HUES48 (cell line): ENCODE data around the gene ST6GALNAC5.

ENCODE experiments used
- H3K27ac ChIP-seq: one replicate; pipeline ENCODE4 v1.7.0; 2013; ENCODE audit warnings: low read depth, low read length, inconsistent platforms
- H3K27me3 ChIP-seq: 2 replicates; pipeline ENCODE4 v1.6.1; 2013; ENCODE audit warnings: mild to moderate bottlenecking, low read length; ENCODE audit not compliant: control insufficient read depth, insufficient read depth
- H3K36me3 ChIP-seq: 2 replicates; pipeline ENCODE4 v1.6.1; 2013; ENCODE audit warnings: low read length; ENCODE audit not compliant: control insufficient read depth, insufficient read depth
- H3K4me1 ChIP-seq: 2 replicates; pipeline ENCODE4 v1.6.1; 2013; ENCODE audit warnings: mild to moderate bottlenecking, low read length; ENCODE audit not compliant: control insufficient read depth, insufficient read depth
- H3K4me3 ChIP-seq: 2 replicates; pipeline ENCODE4 v1.5.1; 2013; ENCODE audit warnings: mild to moderate bottlenecking, low read depth, low read length
- H3K9ac ChIP-seq: 2 replicates; pipeline ENCODE4 v1.6.1; 2013; ENCODE audit warnings: mild to moderate bottlenecking, low read depth, low read length, moderate library complexity
- H3K9me3 ChIP-seq: 2 replicates; pipeline ENCODE4 v1.6.1; 2013; ENCODE audit warnings: low read length; ENCODE audit not compliant: control insufficient read depth, insufficient read depth

The ST6GALNAC5 gene

GRCh38 chr1:76840278-76840677 is 27.0 kb upstream of the ST6GALNAC5 start:
- Histone ChIP-seq H3K27ac (no peak overlapping the region), H3K36me3 (no peaks in the 10 kb centered on the region), H3K27me3 (no peaks in the 10 kb centered on the region), H3K4me3 (no peak overlapping the region), H3K9me3 (no peaks in the 10 kb centered on the region), H3K4me1 (peaks cover 14% of the 10 kb centered on the region; the same call in 1 of the 2 replicates), H3K9ac (no peak overlapping the region)

- Histone ChIP-seq H3K27me3 (no peaks in the 10 kb centered on the region), H3K9ac (no peak overlapping the region), H3K9me3 (no peaks in the 10 kb centered on the region), H3K4me3 (no peak overlapping the region), H3K27ac (no peak overlapping the region), H3K36me3 (no peaks in the 10 kb centered on the region), H3K4me1 (peaks cover 14% of the 10 kb centered on the region; the same call in 1 of the 2 replicates)
Observed at GRCh38 chr1:76841460-76841859, 25.8 kb upstream of the ST6GALNAC5 start.

GRCh38 chr1:76843821-76844464 is 23.3 kb upstream of the ST6GALNAC5 start:
- Histone ChIP-seq H3K4me1 (peaks cover 14% of the 10 kb centered on the region; the same call in 1 of the 2 replicates), H3K27ac (no peak overlapping the region), H3K4me3 (no peak overlapping the region)

GRCh38 chr1:76854255-76854654 is 13.0 kb upstream of the ST6GALNAC5 start:
- Histone ChIP-seq H3K27ac (no peak overlapping the region), H3K36me3 (no peaks in the 10 kb centered on the region), H3K4me1 (peaks cover 40% of the 10 kb centered on the region), H3K4me3 (no peak overlapping the region), H3K9ac (no peak overlapping the region), H3K27me3 (peaks cover 18% of the 10 kb centered on the region), H3K9me3 (no peaks in the 10 kb centered on the region)

More at GRCh38 chr1:76843821-76844464, 23.3 kb upstream of the ST6GALNAC5 start:
- Histone ChIP-seq H3K27me3 (no peaks in the 10 kb centered on the region), H3K36me3 (no peaks in the 10 kb centered on the region), H3K9ac (no peak overlapping the region), H3K9me3 (no peaks in the 10 kb centered on the region)

GRCh38 chr1:76856104-76856503 is 11.2 kb upstream of the ST6GALNAC5 start:
- H3K4me1 ChIP-seq: peaks cover 40% of the 10 kb centered on the region

DNA sequence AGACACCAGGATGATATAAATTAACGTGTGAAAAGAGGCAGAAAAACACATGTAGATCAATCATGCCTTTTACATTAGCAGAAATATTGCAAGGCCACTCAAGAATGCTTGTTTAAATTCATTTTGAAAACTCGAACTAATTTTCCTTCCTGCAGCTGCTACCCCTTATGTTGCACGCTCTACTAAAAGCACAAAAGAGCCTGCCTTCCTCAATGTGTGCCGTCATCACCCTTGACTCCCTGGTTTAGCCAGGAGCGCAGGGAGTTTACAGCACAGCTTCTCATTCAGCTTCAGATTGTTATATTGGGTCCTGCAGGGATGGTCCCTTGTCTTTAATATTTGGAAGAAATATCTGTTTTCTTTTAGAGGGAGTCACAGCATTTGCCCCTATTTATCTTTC is 10.1 kb upstream of the ST6GALNAC5 start:
- H3K4me3 ChIP-seq: no peak overlapping the region
- no peaks in the 10 kb centered on the region for H3K9me3 ChIP-seq
- H3K27ac ChIP-seq: no peak overlapping the region
- no peak overlapping the region for H3K9ac ChIP-seq
- H3K36me3 ChIP-seq: no peaks in the 10 kb centered on the region
- H3K27me3 ChIP-seq: peaks cover 18% of the 10 kb centered on the region
- peaks cover 40% of the 10 kb centered on the region for H3K4me1 ChIP-seq

More at GRCh38 chr1:76856104-76856503, 11.2 kb upstream of the ST6GALNAC5 start:
- no peak overlapping the region for H3K27ac ChIP-seq
- H3K4me3 ChIP-seq: no peak overlapping the region
- no peak overlapping the region for H3K9ac ChIP-seq
- peaks cover 18% of the 10 kb centered on the region for H3K27me3 ChIP-seq
- no peaks in the 10 kb centered on the region for H3K36me3 ChIP-seq
- no peaks in the 10 kb centered on the region for H3K9me3 ChIP-seq

DNA sequence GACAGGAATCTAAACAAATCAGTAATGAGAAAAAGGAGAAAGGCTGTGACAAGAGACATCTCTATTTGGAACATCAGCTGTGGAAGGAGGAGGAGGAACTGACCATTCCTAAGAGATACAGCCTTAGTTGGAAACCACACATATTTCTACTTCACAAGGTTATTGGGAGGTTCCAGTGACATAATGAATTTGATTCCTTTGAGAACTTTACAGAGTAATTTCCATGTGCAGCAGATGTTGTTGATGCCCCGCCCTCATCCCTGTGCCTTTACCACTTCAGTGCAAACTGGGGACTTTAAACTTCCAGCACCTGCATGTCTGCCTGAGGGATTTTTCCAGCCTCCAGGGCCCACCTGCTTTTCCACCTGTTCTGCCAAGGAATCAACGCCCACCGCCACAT is 9.3 kb upstream of the ST6GALNAC5 start:
- Histone ChIP-seq H3K27ac (no peak overlapping the region), H3K27me3 (peaks cover 18% of the 10 kb centered on the region), H3K36me3 (no peaks in the 10 kb centered on the region), H3K9ac (no peak overlapping the region), H3K4me1 (peaks cover 40% of the 10 kb centered on the region), H3K4me3 (no peak overlapping the region), H3K9me3 (no peaks in the 10 kb centered on the region)

GRCh38 chr1:76861149-76861548 is 6.1 kb upstream of the ST6GALNAC5 start:
- H3K9ac ChIP-seq: no peak overlapping the region
- H3K27me3 ChIP-seq: peaks cover 10% of the 10 kb centered on the region
- no peak overlapping the region for H3K4me3 ChIP-seq
- H3K4me1 ChIP-seq: peaks cover 22% of the 10 kb centered on the region
- no peaks in the 10 kb centered on the region for H3K36me3 ChIP-seq
- no peaks in the 10 kb centered on the region for H3K9me3 ChIP-seq
- H3K27ac ChIP-seq: no peak overlapping the region

- H3K27ac ChIP-seq: no peak overlapping the region
- peaks cover 15% of the 10 kb centered on the region for H3K27me3 ChIP-seq
Observed at GRCh38 chr1:76862447-76862846, 4.8 kb upstream of the ST6GALNAC5 start.

DNA sequence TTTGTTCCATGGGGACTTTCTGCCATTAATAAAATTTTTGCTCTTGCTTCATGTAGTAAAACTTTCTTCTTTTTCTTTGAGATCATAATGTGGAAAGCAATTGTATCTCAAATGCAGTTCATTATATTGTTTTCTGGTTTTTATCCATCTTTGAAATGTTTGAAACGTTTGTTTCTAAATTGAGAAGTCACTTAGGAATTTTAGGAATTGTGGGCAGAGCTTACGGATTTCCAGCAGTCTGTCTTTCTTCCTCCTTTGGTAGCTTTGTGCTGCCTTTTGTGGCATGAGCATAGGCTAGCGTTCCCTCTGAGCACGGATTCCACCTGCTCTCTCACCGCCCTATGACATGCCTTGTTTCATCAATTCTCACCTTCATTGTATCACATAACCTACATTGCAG is 2.9 kb upstream of the ST6GALNAC5 start:
- Histone ChIP-seq H3K9me3 (no peaks in the 10 kb centered on the region), H3K27me3 (peaks cover 34% of the 10 kb centered on the region), H3K4me3 (no peak overlapping the region)

More at GRCh38 chr1:76862447-76862846, 4.8 kb upstream of the ST6GALNAC5 start:
- H3K9me3 ChIP-seq: no peaks in the 10 kb centered on the region
- no peak overlapping the region for H3K4me3 ChIP-seq
- peaks cover 18% of the 10 kb centered on the region for H3K4me1 ChIP-seq
- no peak overlapping the region for H3K9ac ChIP-seq
- H3K36me3 ChIP-seq: no peaks in the 10 kb centered on the region

DNA sequence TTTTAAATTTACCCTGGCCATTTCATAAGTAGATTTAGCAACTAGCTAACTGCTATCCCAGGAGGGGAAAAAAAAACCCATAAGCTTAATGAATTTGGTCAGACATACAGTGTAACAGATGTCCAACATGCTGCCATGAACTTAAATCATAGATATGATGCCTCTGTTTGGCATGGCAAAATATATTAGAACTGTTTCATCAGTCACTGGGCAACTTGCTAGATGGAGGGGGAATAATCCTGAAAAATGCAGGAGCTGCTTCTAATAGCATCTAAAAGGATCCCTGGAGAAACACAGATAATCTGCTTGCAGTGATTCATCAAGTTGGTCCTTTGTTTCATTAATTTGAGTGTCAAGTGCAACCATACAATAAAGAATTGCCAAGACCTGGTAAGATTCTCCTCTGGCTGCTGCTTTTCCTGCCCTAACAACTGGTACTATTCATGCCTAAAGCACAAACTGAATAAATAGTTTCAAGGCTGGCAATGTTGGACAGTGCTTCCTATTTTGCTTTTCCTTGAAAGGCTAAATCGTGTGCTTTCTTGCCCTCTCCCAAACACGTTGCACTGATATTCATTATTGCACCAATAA is 1.5 kb upstream of the ST6GALNAC5 start:
- Histone ChIP-seq H3K27me3 (peaks cover 44% of the 10 kb centered on the region), H3K36me3 (no peaks in the 10 kb centered on the region), H3K9ac (no peak overlapping the region), H3K4me1 (peaks cover 14% of the 10 kb centered on the region; the same call in 1 of the 2 replicates), H3K27ac (no peak overlapping the region), H3K9me3 (no peaks in the 10 kb centered on the region), H3K4me3 (no peak overlapping the region)

More for the DNA sequence above, 2.9 kb upstream of the ST6GALNAC5 start:
- Histone ChIP-seq H3K36me3 (no peaks in the 10 kb centered on the region), H3K27ac (no peak overlapping the region), H3K9ac (no peak overlapping the region), H3K4me1 (peaks cover 14% of the 10 kb centered on the region; the same call in 1 of the 2 replicates)
